Activated T-helper 1 cell treated with anti-CD3 and anti-CD28 coated beads, Interleukin-12 subunit alpha, Interleukin-12 subunit beta, Interleukin-2, Interleukin-4 antibody, amounts not matched to agents 30 ng/mL and 10 ng/mL and 1 ng/mL, durations not matched to agents 14 hours and 24 hours and 36 hours (primary cell): ENCODE data around the gene TMEM236. TPM values are rescaled to one million over a fixed set of nuclear protein-coding genes. Genes with fewer than 3 reads are reported as not detected.

Experiments used
- DNase-seq: peaks from one replicate; pipeline ENCODE4 v3.0.0; 2021; ENCODE audit warnings: low spot score
- H3K27ac Mint-ChIP-seq: one replicate; pipeline ENCODE4 v1.8.0; 2021; ENCODE audit warnings: mild to moderate bottlenecking, mixed read lengths
- H3K27me3 Mint-ChIP-seq: one replicate; pipeline ENCODE4 v1.8.0; 2022; ENCODE audit warnings: mild to moderate bottlenecking, moderate library complexity, mixed read lengths; ENCODE audit not compliant: insufficient read depth
- H3K36me3 Mint-ChIP-seq: one replicate; pipeline ENCODE4 v1.8.0; 2021; ENCODE audit warnings: low read depth, mixed read lengths
- H3K4me1 Mint-ChIP-seq: one replicate; pipeline ENCODE4 v1.8.0; 2021; ENCODE audit warnings: low read depth, mixed read lengths
- H3K4me3 Mint-ChIP-seq: one replicate; pipeline ENCODE4 v1.8.0; 2021; ENCODE audit warnings: mild to moderate bottlenecking, moderate library complexity, mixed read lengths
- H3K9me3 Mint-ChIP-seq: one replicate; pipeline ENCODE4 v1.8.0; 2021; ENCODE audit warnings: mixed read lengths
- intact Hi-C: fragments of 100-400 bp; cut with micrococcal nuclease; formaldehyde crosslinking; loops from one replicate; pipeline ENCODE4 v1.15.1; 2024
- total RNA-seq: library from RNA; stranded (reverse); gene quantifications from 2 replicates; pipeline ENCODE4 v1.2.3, GENCODE V29; 2022

TMEM236 gene
- total RNA-seq, 1 donor from 2014 or later = not detected

DNA sequence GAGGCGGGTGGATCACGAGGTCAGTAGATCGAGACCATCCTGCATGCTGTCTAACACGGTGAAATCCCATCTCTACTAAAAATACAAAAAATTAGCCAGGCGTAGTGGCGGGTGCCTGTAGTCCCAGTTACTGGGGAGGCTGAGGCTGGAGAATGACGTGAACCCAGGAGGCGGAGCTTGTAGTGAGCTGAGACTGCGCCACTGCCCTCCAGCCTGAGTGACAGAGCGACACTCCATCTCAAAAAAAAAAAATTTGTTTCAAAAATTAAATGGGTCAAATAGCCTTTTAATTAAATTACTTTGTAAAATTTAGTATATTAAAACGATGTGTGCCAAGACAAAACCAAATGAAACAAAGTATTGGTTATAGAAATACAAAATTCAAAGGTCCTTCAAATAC lies 50.3 kb downstream of the TMEM236 start:
- Mint-ChIP-seq H3K9me3 (no peaks in the 10 kb centered on the region), H3K36me3 (no peaks in the 10 kb centered on the region), H3K4me1 (peaks cover 4% of the 10 kb centered on the region), H3K27ac (no peak overlapping the region), H3K4me3 (no peak overlapping the region), H3K27me3 (no peaks in the 10 kb centered on the region)
- DNase-seq = no peak
- intact Hi-C loops = loop anchor here (10.0 kb wide), 1 partner anchor 302 kb away; no protein-coding TSS in a partner anchor

GRCh38 chr10:17802976-17803375 lies 51.0 kb downstream of the TMEM236 start:
- DNase-seq = no peak
- Mint-ChIP-seq H3K4me3 (no peak overlapping the region), H3K4me1 (peaks cover 4% of the 10 kb centered on the region), H3K27ac (no peak overlapping the region), H3K36me3 (no peaks in the 10 kb centered on the region), H3K27me3 (no peaks in the 10 kb centered on the region), H3K9me3 (no peaks in the 10 kb centered on the region)
- intact Hi-C loops = loop anchor here (10.0 kb wide), 1 partner anchor 302 kb away; no protein-coding TSS in a partner anchor

- intact Hi-C loops = loop anchor here (10.0 kb wide), 1 partner anchor 299 kb away; no protein-coding TSS in a partner anchor
- H3K27me3 Mint-ChIP-seq = peaks cover 6% of the 10 kb centered on the region
- no peak overlapping the region for H3K27ac Mint-ChIP-seq
- no peaks in the 10 kb centered on the region for H3K9me3 Mint-ChIP-seq
- no peak for DNase-seq
- no peaks in the 10 kb centered on the region for H3K36me3 Mint-ChIP-seq
- H3K4me3 Mint-ChIP-seq = no peak overlapping the region
- H3K4me1 Mint-ChIP-seq = peaks cover 12% of the 10 kb centered on the region
Measured at GRCh38 chr10:17805330-17805729, 53.3 kb downstream of the TMEM236 start.

DNA sequence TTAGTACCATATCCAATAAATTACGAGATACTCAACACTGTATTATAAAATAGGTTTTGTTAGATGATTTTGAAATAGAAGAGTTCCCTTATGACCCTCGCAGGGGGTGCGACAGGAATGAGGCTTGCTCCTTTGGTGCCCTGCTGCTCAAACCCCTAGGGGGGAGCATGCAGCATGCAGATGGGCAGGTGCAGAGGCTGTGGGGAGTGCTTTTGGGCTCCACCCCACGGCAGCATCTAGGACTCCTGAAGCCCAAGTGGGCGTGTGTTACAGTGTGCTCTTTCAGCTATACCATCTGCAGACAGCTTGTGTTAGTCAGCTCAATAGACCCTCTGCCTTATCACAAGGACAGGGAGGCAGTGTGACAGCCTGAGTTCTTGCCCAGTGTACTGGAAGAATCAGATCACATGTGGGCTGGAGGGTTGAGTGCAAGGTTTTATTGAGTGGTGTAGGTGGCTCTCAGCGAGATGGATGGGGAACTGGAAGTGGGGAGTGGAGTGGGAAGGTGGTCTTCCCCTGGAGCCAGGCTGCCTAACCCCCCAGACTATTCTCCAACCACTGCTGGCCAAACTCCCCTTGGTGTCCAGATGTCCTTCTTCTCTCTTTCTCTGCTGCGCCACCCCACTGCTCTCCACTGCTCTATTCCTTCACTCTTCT lies 54.0 kb downstream of the TMEM236 start:
- H3K36me3 Mint-ChIP-seq = no peaks in the 10 kb centered on the region
- no peaks in the 10 kb centered on the region for H3K9me3 Mint-ChIP-seq
- H3K4me3 Mint-ChIP-seq = no peak overlapping the region
- H3K27me3 Mint-ChIP-seq = peaks cover 9% of the 10 kb centered on the region
- H3K4me1 Mint-ChIP-seq = peaks cover 14% of the 10 kb centered on the region
- H3K27ac Mint-ChIP-seq = no peak overlapping the region
- DNase-seq = no peak
- intact Hi-C loops = loop anchor here (10.0 kb wide), 1 partner anchor 299 kb away; no protein-coding TSS in a partner anchor

DNA sequence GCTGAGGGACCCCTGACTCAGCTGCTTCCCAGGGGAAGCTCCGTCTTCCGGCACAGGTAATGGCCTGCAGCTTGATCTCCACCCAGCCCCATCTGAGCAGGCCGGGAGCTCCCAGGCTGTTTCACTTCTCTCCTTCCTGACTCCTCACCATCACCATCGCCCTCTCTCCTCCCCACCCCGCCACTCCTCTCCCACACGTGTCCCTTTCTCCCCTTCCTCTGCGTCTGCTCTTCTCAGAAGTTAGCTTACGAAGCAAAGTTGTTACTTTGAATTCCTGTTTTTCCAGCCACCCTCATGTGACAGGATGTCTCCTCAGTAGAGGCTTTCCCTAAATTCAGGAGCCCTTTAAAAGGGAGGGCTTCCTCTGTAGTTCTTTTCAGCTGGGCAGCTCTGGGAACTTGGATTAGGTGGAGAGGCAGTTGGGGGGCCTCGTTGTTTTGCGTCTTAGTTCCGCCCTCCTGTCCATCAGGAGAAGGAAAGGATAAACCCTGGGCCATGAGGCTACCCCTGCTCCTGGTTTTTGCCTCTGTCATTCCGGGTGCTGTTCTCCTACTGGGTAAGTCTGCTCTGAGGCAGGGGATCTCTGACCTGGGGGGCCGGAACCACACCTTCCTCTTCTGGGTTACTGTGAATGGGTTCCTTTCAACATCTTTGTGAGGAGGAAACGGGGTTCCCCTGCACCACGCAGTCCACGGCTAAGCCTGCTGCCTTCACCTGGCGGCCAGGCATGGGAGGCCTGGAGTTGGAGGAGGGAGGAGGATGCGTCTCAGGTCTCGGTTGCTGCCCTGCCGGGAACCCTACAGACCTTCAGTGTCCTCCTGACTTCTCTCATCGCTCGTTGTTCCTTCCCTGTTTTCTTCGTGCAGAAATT lies 57.2 kb downstream of the TMEM236 start, which contains the start of gene MRC1:
TSS of gene MRC1 (plus strand) at position 378 of the 871 bp plus-strand sequence. CDS start at position 496, 118 bp downstream.
- intact Hi-C loops = loop anchor here (10.0 kb wide), 1 partner anchor 296 kb away; no protein-coding TSS in a partner anchor
- H3K4me3 Mint-ChIP-seq = no peak within 1 kb of the TSS
- peaks cover 9% of the 10 kb centered on the region for H3K27me3 Mint-ChIP-seq
- H3K27ac Mint-ChIP-seq = no peak within 1 kb of the TSS
- no peak for DNase-seq
- H3K4me1 Mint-ChIP-seq = peaks cover 10% of the 10 kb centered on the region
- no peaks in the 10 kb centered on the region for H3K9me3 Mint-ChIP-seq
- H3K36me3 Mint-ChIP-seq = no peaks in the 10 kb centered on the region

- H3K27me3 Mint-ChIP-seq = peaks cover 9% of the 10 kb centered on the region
- intact Hi-C loops = no loop called here
- H3K27ac Mint-ChIP-seq = no peak overlapping the region
- no peaks in the 10 kb centered on the region for H3K36me3 Mint-ChIP-seq
- H3K9me3 Mint-ChIP-seq = no peaks in the 10 kb centered on the region
- DNase-seq = no peak
- H3K4me1 Mint-ChIP-seq = peaks cover 10% of the 10 kb centered on the region
- no peak overlapping the region for H3K4me3 Mint-ChIP-seq
Measured at GRCh38 chr10:17811146-17811865, 59.3 kb downstream of the TMEM236 start.

GRCh38 chr10:17814973-17815372 lies 63.0 kb downstream of the TMEM236 start:
- Mint-ChIP-seq H3K9me3 (no peaks in the 10 kb centered on the region), H3K27me3 (peaks cover 3% of the 10 kb centered on the region), H3K4me3 (no peak overlapping the region), H3K27ac (no peak overlapping the region), H3K36me3 (no peaks in the 10 kb centered on the region), H3K4me1 (peaks cover 6% of the 10 kb centered on the region)
- no peak for DNase-seq
- intact Hi-C loops = no loop called here

GRCh38 chr10:17816199-17816598 lies 64.2 kb downstream of the TMEM236 start:
- H3K4me1 Mint-ChIP-seq = no peaks in the 10 kb centered on the region
- H3K27ac Mint-ChIP-seq = no peak overlapping the region
- H3K36me3 Mint-ChIP-seq = no peaks in the 10 kb centered on the region
- H3K9me3 Mint-ChIP-seq = no peaks in the 10 kb centered on the region
- intact Hi-C loops = no loop called here
- H3K4me3 Mint-ChIP-seq = no peak overlapping the region
- no peaks in the 10 kb centered on the region for H3K27me3 Mint-ChIP-seq
- no peak for DNase-seq

DNA sequence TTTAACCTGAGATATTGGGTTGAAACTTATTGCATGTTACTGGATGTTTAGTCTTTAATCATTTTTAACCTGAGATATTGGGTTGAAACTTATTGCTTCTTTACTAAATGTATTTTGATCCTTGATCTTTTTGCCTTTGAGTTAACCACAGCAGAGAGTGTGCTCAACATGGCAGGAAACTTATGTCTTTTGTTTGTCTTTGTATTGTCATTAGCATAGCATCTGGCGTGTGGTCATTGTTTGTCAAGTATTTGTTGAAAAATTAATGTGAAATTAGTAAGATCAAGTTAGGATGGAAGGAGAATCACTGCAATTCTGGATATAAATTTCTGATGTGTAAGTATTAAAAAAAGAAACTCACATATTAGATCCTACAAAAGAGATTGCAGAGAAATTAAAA lies 65.3 kb downstream of the TMEM236 start:
- no peaks in the 10 kb centered on the region for H3K36me3 Mint-ChIP-seq
- H3K4me3 Mint-ChIP-seq = no peak overlapping the region
- no peaks in the 10 kb centered on the region for H3K4me1 Mint-ChIP-seq
- no peaks in the 10 kb centered on the region for H3K27me3 Mint-ChIP-seq
- DNase-seq = no peak
- no peaks in the 10 kb centered on the region for H3K9me3 Mint-ChIP-seq
- intact Hi-C loops = no loop called here
- H3K27ac Mint-ChIP-seq = no peak overlapping the region

DNA sequence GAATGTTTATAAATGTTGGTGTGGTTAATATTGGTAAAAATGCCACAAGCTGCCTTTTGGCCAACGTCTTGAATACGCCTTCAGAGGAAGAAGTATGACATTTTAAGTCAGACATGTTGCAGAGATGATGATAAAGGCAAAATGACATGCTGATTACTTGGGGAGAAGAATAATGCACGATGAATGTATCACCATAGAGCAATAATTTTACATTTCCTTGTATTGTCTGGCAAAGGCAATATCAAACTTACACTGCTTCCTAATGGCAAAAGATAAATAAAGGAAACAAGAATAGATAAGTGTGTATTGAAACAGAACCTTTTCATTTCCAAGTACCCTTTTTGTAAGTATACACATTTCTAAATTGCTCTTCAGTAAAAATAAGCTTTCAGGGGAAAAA lies 65.8 kb downstream of the TMEM236 start:
- intact Hi-C loops = no loop called here
- Mint-ChIP-seq H3K4me3 (no peak overlapping the region), H3K36me3 (no peaks in the 10 kb centered on the region), H3K4me1 (no peaks in the 10 kb centered on the region), H3K27ac (no peak overlapping the region), H3K9me3 (no peaks in the 10 kb centered on the region), H3K27me3 (peaks cover 1% of the 10 kb centered on the region)
- no peak for DNase-seq

DNA sequence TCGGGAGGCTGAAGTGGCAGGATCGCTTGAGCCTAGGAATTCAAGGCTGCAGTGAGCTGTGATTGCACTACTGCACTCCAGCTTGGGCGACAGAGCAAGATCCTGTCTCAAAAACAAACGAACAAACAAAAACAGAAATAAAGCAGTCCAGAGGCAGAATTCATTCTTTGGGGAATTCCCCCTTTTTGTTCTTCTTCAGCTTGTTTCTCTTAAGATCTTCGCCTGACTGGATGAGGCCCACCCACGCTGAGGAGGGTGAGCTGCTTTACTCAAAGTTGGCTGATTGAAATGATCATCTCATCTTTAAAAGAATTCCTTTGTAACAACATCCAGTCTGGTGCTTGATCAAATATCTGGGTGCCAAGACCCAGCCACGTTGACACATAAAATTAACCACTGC lies 67.8 kb downstream of the TMEM236 start:
- DNase-seq = no peak
- Mint-ChIP-seq H3K27ac (no peak overlapping the region), H3K4me1 (no peaks in the 10 kb centered on the region), H3K36me3 (no peaks in the 10 kb centered on the region), H3K4me3 (no peak overlapping the region), H3K27me3 (peaks cover 1% of the 10 kb centered on the region), H3K9me3 (no peaks in the 10 kb centered on the region)
- intact Hi-C loops = no loop called here

- no peak overlapping the region for H3K4me3 Mint-ChIP-seq
- no peak overlapping the region for H3K27ac Mint-ChIP-seq
- no peaks in the 10 kb centered on the region for H3K4me1 Mint-ChIP-seq
- H3K27me3 Mint-ChIP-seq = peaks cover 1% of the 10 kb centered on the region
- no peaks in the 10 kb centered on the region for H3K9me3 Mint-ChIP-seq
- no peaks in the 10 kb centered on the region for H3K36me3 Mint-ChIP-seq
- intact Hi-C loops = no loop called here
- DNase-seq = no peak
Measured at GRCh38 chr10:17820943-17821342, 68.9 kb downstream of the TMEM236 start.
